HepG2 (cell line): ENCODE measurements around the gene MED25. TPM values are rescaled to one million over a fixed set of nuclear protein-coding genes. Genes with fewer than 3 reads are reported as not detected.

ENCODE experiments used
- ATRX ChIP-seq: sonication (generic); formaldehyde crosslinking; IDR thresholded peaks from 2 replicates; pipeline ENCODE4 v1.4.0; 2020; ENCODE audit warnings: missing genetic modification reagents, borderline replicate concordance
- CBX1 ChIP-seq: IDR thresholded peaks from one replicate; pipeline ENCODE4 v1.6.1; 2016; ENCODE audit warnings: antibody characterized with exemption, low read depth
- CBX5 ChIP-seq: sonication (generic); formaldehyde crosslinking; IDR thresholded peaks from 2 replicates; pipeline ENCODE4 v1.4.0; 2020; ENCODE audit warnings: missing genetic modification reagents, borderline replicate concordance
- IKZF4 ChIP-seq: sonication (generic); formaldehyde crosslinking; IDR thresholded peaks from 2 replicates; pipeline ENCODE4 v1.5.1; 2020; ENCODE audit warnings: borderline replicate concordance, mild to moderate bottlenecking, low read depth, missing genetic modification reagents; ENCODE audit errors: not compliant biosample characterization
- JUN ChIP-seq: sonication (generic); formaldehyde crosslinking; IDR thresholded peaks from 2 replicates; pipeline ENCODE4 v1.4.0; 2020; ENCODE audit warnings: mild to moderate bottlenecking, missing genetic modification reagents
- MBNL3 ChIP-seq: fragments of 250-450 bp; sonication (Bioruptor Pico); conservative IDR thresholded peaks from 2 replicates; pipeline ENCODE4 v1.8.0; 2022; ENCODE audit warnings: mild to moderate bottlenecking, inconsistent platforms
- MTA3 ChIP-seq: sonication (generic); formaldehyde crosslinking; IDR thresholded peaks from 2 replicates; pipeline ENCODE4 v1.4.0; 2020; ENCODE audit warnings: missing genetic modification reagents
- MTF2 ChIP-seq: sonication (generic); formaldehyde crosslinking; IDR thresholded peaks from 2 replicates; pipeline ENCODE4 v1.5.0; 2020; ENCODE audit warnings: missing genetic modification reagents, borderline replicate concordance
- NKX3-1 ChIP-seq: sonication (generic); formaldehyde crosslinking; IDR thresholded peaks from 2 replicates; pipeline ENCODE4 v1.5.0; 2020; ENCODE audit warnings: missing genetic modification reagents
- PTBP1 ChIP-seq: fragments of 200-400 bp; formaldehyde crosslinking; IDR thresholded peaks from 2 replicates; pipeline ENCODE4 v1.6.1; 2018; ENCODE audit warnings: low read length, low read depth; ENCODE audit not compliant: poor library complexity, severe bottlenecking
- RFXANK ChIP-seq: IDR thresholded peaks from 2 replicates; pipeline ENCODE4 v1.6.1; 2016
- SETDB1 ChIP-seq: sonication (generic); formaldehyde crosslinking; IDR thresholded peaks from 2 replicates; pipeline ENCODE4 v1.5.1; 2020; ENCODE audit warnings: missing genetic modification reagents, mild to moderate bottlenecking, borderline replicate concordance
- SPEN ChIP-seq: sonication (generic); formaldehyde crosslinking; IDR thresholded peaks from 2 replicates; pipeline ENCODE4 v1.5.1; 2020; ENCODE audit warnings: low read depth, mild to moderate bottlenecking, missing genetic modification reagents
- TAF1 ChIP-seq: sonication (generic); formaldehyde crosslinking; IDR thresholded peaks from 2 replicates; pipeline ENCODE4 v1.4.0; 2020; ENCODE audit warnings: missing genetic modification reagents
- ZHX1 ChIP-seq: sonication (generic); formaldehyde crosslinking; IDR thresholded peaks from 2 replicates; pipeline ENCODE4 v1.8.1; 2022; ENCODE audit warnings: low read depth, mild to moderate bottlenecking, missing genetic modification reagents
- ZNF143 ChIP-seq: sonication (generic); formaldehyde crosslinking; IDR thresholded peaks from 2 replicates; pipeline ENCODE4 v1.4.0; 2020; ENCODE audit warnings: missing genetic modification reagents
- ZNF20 ChIP-seq: sonication (generic); formaldehyde crosslinking; IDR thresholded peaks from 2 replicates; pipeline ENCODE4 v1.4.0; 2020; ENCODE audit warnings: mild to moderate bottlenecking, moderate library complexity, missing genetic modification reagents
- ZNF343 ChIP-seq: sonication (generic); formaldehyde crosslinking; IDR thresholded peaks from 2 replicates; pipeline ENCODE4 v1.4.0; 2020; ENCODE audit warnings: mild to moderate bottlenecking, missing genetic modification reagents
- ZNF446 ChIP-seq: sonication (generic); formaldehyde crosslinking; IDR thresholded peaks from 2 replicates; pipeline ENCODE4 v1.5.0; 2020; ENCODE audit warnings: mild to moderate bottlenecking, missing genetic modification reagents
- ZNF451 ChIP-seq: sonication (generic); formaldehyde crosslinking; IDR thresholded peaks from 2 replicates; pipeline ENCODE4 v1.5.0; 2020; ENCODE audit warnings: mild to moderate bottlenecking, missing genetic modification reagents
- ZNF562 ChIP-seq: sonication (generic); formaldehyde crosslinking; IDR thresholded peaks from 2 replicates; pipeline ENCODE4 v1.8.0; 2022; ENCODE audit warnings: missing genetic modification reagents, borderline replicate concordance
- ZNF580 ChIP-seq: IDR thresholded peaks from 2 replicates; pipeline ENCODE4 v1.6.1; 2016; ENCODE audit warnings: low read depth, borderline replicate concordance
- ZNF781 ChIP-seq: sonication (generic); formaldehyde crosslinking; IDR thresholded peaks from 2 replicates; pipeline ENCODE4 v1.5.1; 2020; ENCODE audit warnings: borderline replicate concordance, mild to moderate bottlenecking, missing genetic modification reagents; ENCODE audit errors: not compliant biosample characterization
- ZNF800 ChIP-seq: sonication (generic); formaldehyde crosslinking; IDR thresholded peaks from 2 replicates; pipeline ENCODE4 v1.4.0; 2020; ENCODE audit warnings: missing genetic modification reagents
- ZSCAN31 ChIP-seq: sonication (generic); formaldehyde crosslinking; IDR thresholded peaks from 2 replicates; pipeline ENCODE4 v1.5.0; 2020; ENCODE audit warnings: low read depth, mild to moderate bottlenecking, missing genetic modification reagents
- polyA plus RNA-seq, 8 experiments: library from polyadenylated mRNA; depleted of rRNA in 3 of 8; stranded (reverse) in 7 of 8; unstranded in 1 of 8; fragments of >200 nt; fragmentation: Illumina TruSeq in 4 of 8; extraction: Trizol in 4 of 8; gene quantifications; 2 replicates each; pipeline versions ENCODE4 v1.2.1 to v1.2.3, GENCODE V29; 2011 to 2016; ENCODE audit warnings: low read depth in 4 of 8, missing spikeins in 1 of 8, mixed read lengths in 1 of 8; ENCODE audit not compliant: insufficient read depth in 1 of 8
- total RNA-seq, 5 experiments: library from RNA; depleted of rRNA; stranded (reverse); fragments of >200 nt; fragmentation: Illumina TruSeq; extraction: Trizol; gene quantifications; 2 replicates each; pipeline ENCODE4 v1.2.3, GENCODE V29; 2016; ENCODE audit warnings: low read depth in 1 of 5
- TF ChIP-seq, protein P1 (sequence below): sonication (generic); formaldehyde crosslinking; IDR thresholded peaks from 2 replicates; pipeline ENCODE4 v1.8.0; 2023; ENCODE audit warnings: mild to moderate bottlenecking, missing genetic modification reagents

MED25 gene
- total and polyA plus RNA-seq, 2 of the 13 experiments (the other 11 are each of a cell fraction or from before 2014, with no cell fraction given): 11.1 to 15.1 TPM

- 0 out of 2 replicates have a peak, but pooled peaks have one; percentile 9 for TF ChIP-seq ZNF800 (CRISPR knock-in tag)
- no peak for TF ChIP-seq PTBP1
- no peak for TF ChIP-seq SETDB1
- TF ChIP-seq ZNF20 (CRISPR knock-in tag): no peak
- TF ChIP-seq, protein P1, sequence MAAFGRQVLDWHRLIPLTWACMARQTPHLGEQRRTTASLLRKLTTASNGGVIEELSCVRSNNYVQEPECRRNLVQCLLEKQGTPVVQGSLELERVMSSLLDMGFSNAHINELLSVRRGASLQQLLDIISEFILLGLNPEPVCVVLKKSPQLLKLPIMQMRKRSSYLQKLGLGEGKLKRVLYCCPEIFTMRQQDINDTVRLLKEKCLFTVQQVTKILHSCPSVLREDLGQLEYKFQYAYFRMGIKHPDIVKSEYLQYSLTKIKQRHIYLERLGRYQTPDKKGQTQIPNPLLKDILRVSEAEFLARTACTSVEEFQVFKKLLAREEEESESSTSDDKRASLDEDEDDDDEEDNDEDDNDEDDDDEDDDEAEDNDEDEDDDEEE: no peak; the same call in 1 of the 2 replicates
- no peak for TF ChIP-seq CBX1
- TF ChIP-seq ZHX1 (CRISPR knock-in tag): peak; percentile 99
- TF ChIP-seq TAF1 (CRISPR knock-in tag): peak; percentile 66
- no peak; the same call in 1 of the 2 replicates for TF ChIP-seq RFXANK
- TF ChIP-seq IKZF4 (CRISPR knock-in tag): no peak
- no peak for TF ChIP-seq CBX5 (CRISPR knock-in tag)
- no peak for TF ChIP-seq ZSCAN31 (CRISPR knock-in tag)
- TF ChIP-seq ZNF580 (CRISPR knock-in tag): no peak; the same call in 1 of the 2 replicates
- peak; percentile 83 for TF ChIP-seq SPEN (CRISPR knock-in tag)
- TF ChIP-seq ZNF562 (CRISPR knock-in tag): no peak
- TF ChIP-seq ZNF143 (CRISPR knock-in tag): peak; percentile 53; the same call in 1 of the 2 replicates
- no peak for TF ChIP-seq ATRX (CRISPR knock-in tag)
- TF ChIP-seq MBNL3: no peak
- no peak for TF ChIP-seq MTF2 (CRISPR knock-in tag)
- no peak for TF ChIP-seq ZNF781
- TF ChIP-seq JUN (CRISPR knock-in tag): no peak
- no peak for TF ChIP-seq ZNF451 (CRISPR knock-in tag)
- TF ChIP-seq ZNF446 (CRISPR knock-in tag): no peak
- TF ChIP-seq ZNF343: no peak; the same call in 1 of the 2 replicates
- TF ChIP-seq NKX3-1 (CRISPR knock-in tag): peak; percentile 16; the same call in 1 of the 2 replicates
- TF ChIP-seq MTA3 (CRISPR knock-in tag): no peak
These were observed 58.4 kb downstream of the MED25 start (continued) for GRCh38 chr19:49876422-49877019.
